Measurements from ENCODE around the gene CDH4.

The CDH4 gene

DNA sequence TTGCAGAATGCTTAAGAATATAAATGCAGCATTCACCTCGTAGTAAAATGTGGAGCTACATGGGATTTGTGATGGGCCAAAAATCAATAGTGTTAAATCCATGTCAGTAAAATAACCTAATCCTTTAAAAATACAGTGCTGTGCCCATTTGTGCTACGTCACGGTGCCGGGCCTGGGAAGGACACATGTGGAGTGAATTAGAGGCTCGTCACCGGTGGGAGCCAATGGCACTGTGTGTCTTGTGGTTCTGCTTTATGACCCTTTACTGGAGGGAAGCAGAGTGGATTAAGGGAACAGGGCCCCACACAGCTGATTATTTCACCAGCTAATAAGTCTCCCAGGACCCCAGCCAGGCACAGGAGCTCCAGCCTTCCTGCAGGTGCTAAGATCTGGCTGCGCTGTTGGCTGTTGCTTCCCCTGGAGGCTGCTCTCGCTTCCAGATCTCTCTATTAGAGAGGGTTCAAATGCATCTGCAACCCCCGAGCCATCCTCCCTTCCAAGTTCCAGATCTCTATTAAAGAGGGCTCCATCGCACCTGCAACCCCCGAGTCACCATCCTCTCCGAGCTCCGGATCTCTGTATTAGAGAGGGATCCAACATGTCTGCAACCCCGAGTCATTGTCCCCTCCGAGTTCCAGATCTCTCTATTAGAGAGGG, 405.8 kb downstream of the CDH4 start:
- no peaks in the 10 kb centered on the region for H3K27me3 Mint-ChIP-seq
- intact Hi-C loops (cut with micrococcal nuclease), result no loop called here
- no peaks in the 10 kb centered on the region for H3K9me3 Mint-ChIP-seq
- H3K4me3 Mint-ChIP-seq, result no peak overlapping the region
- H3K36me3 Mint-ChIP-seq (ENCODE audit: low read depth), result no peaks in the 10 kb centered on the region
- H3K4me1 Mint-ChIP-seq (ENCODE audit: low read depth), result no peaks in the 10 kb centered on the region
- H3K27ac Mint-ChIP-seq, result no peak overlapping the region

DNA sequence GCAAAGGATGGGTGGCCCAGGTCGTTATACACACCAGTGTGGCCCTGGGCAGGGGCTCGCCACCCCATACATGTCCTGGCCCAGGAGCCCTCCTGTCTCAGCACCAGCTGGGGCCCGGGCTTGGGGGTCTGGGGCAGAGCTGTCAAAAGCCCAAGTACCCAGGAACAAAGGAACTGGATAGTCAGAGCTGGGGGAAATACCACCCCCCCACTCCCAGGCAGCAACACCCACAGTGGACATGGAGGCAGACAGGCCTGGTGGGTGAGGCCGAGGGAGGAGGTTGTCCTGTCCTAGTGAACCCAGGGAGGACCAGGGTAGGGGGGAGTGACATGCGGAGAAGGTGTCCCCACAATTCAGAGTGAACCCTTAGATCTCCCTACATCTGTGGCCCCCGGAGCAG, 406.5 kb downstream of the CDH4 start:
- Mint-ChIP-seq H3K4me3 (no peak overlapping the region), H3K9me3 (no peaks in the 10 kb centered on the region), H3K4me1 (ENCODE audit: low read depth) (no peaks in the 10 kb centered on the region), H3K27me3 (no peaks in the 10 kb centered on the region), H3K36me3 (ENCODE audit: low read depth) (no peaks in the 10 kb centered on the region), H3K27ac (no peak overlapping the region)
- intact Hi-C loops (cut with micrococcal nuclease), result no loop called here

DNA sequence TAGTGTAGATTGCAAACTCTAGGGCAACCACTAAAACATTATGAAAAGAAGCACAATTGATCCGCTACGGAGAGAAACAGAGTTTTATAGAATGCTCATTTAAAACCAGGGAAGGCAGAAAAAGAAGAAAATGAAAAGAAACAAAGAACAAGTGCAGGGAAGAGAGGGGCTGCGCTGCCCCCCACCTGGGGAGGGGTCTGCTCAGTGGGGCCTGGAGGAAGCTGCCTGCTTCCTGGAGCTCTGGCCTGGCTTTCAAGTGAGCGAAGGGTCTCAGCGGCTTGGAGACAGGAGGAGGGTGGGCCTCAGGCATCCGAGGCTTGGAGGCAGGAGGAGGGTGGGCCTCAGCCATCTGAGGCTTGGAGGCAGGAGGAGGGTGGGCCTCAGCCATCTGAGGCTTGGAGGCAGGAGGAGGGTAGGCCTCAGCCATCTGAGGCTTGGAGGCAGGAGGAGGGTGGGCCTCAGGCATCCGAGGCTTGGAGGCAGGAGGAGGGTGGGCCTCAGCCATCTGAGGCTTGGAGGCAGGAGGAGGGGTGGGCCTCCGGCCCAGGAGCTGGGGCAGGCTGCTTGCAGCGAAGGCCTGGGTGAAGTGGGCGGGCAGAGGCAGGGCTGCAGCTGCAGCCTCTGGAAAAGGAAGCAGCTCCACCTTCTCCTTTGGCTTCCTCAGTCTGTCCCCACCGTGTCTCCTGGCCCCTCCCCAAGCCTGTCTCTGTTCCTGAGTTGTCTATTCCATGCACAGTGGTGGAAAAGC, 407.4 kb downstream of the CDH4 start:
- Mint-ChIP-seq H3K4me3 (no peak overlapping the region), H3K9me3 (no peaks in the 10 kb centered on the region), H3K4me1 (ENCODE audit: low read depth) (no peaks in the 10 kb centered on the region), H3K27ac (no peak overlapping the region), H3K27me3 (no peaks in the 10 kb centered on the region), H3K36me3 (ENCODE audit: low read depth) (no peaks in the 10 kb centered on the region)
- intact Hi-C loops (cut with micrococcal nuclease), result no loop called here

DNA sequence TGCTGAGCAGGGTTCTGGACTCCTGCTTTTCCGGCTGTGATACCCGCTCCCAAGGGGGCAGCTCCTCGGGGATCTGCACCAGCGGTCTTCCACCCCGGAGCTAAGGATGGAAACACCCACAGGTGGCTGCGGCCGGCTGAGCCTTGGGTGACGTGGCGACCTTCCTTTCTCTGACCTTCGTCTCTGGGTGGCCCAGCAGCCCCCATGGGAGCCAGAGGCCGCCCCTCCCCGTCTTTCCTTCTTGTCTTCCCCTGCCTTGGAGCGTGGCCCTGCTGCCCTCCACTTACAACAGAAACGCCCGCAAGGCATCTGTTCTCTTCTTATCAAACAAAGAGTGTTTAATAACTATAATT, 407.9 kb downstream of the CDH4 start:
- no peaks in the 10 kb centered on the region for H3K27me3 Mint-ChIP-seq
- H3K4me1 Mint-ChIP-seq (ENCODE audit: low read depth), result no peaks in the 10 kb centered on the region
- no peak overlapping the region for H3K27ac Mint-ChIP-seq
- H3K36me3 Mint-ChIP-seq (ENCODE audit: low read depth), result no peaks in the 10 kb centered on the region
- no peak overlapping the region for H3K4me3 Mint-ChIP-seq
- intact Hi-C loops (cut with micrococcal nuclease), result no loop called here
- H3K9me3 Mint-ChIP-seq, result no peaks in the 10 kb centered on the region

DNA sequence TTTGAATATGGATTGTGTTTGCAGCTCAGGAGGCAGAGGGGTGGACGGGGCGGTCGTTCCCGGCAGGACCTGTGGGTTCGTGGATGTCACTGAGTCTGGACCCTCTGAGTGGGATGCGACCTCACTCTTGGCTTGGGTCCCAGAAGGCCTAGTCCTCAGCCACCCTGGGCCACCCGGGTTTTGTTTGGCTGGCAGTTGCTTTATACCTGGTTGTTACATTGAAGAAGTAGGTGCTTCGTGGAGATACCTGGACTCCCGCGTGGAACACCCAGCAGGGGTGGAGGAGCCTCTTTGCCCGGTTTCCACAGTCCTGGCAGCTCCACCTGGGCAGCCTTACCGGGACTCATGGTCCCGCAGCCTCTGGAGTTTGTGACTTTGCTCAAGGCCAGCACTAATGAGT, 408.5 kb downstream of the CDH4 start:
- Mint-ChIP-seq H3K27me3 (no peaks in the 10 kb centered on the region), H3K36me3 (ENCODE audit: low read depth) (no peaks in the 10 kb centered on the region), H3K27ac (no peak overlapping the region), H3K9me3 (no peaks in the 10 kb centered on the region), H3K4me3 (no peak overlapping the region), H3K4me1 (ENCODE audit: low read depth) (no peaks in the 10 kb centered on the region)
- intact Hi-C loops (cut with micrococcal nuclease), result no loop called here

DNA sequence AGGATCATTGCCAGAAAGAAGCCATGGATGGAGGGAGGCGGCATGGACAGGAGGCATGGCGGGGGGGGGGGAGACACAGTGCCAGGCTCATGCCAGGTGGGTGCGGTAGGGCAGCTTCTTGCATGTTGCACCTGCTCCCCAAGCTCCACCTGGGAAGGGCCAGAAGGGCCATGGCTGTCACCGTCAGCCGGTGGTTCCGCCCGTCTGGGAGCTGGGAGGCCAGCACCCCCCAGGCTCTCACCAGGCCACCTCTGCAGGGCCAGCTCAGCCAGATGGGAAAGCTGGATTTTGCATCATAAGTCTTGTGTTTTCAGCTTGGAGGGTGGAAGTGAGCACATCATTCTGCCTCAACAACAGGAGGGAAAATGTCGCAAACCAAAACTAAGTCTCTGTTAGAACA, 409.0 kb downstream of the CDH4 start:
- Mint-ChIP-seq H3K27me3 (no peaks in the 10 kb centered on the region), H3K36me3 (ENCODE audit: low read depth) (no peaks in the 10 kb centered on the region), H3K27ac (no peak overlapping the region), H3K4me1 (ENCODE audit: low read depth) (no peaks in the 10 kb centered on the region), H3K4me3 (no peak overlapping the region), H3K9me3 (no peaks in the 10 kb centered on the region)
- intact Hi-C loops (cut with micrococcal nuclease), result no loop called here

DNA sequence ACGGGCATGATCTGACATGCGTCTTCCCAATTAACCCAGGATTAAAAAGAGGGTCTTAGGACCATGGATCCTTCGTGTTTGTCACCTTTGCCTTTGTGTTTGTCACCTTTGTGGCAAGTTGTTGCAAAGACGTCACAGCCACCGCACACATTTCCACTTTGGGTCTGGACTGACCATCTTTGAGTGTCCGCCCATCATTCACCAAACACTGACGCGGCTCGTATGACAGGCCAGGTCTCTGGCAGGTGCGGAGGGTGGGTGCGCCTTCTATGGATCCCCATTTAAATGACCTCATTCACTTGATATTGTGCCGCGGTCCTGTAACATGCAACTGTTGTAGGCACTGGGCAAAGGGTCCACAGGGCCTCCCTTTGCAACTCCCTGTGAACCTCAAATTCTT, 409.5 kb downstream of the CDH4 start:
- no peaks in the 10 kb centered on the region for H3K9me3 Mint-ChIP-seq
- no peaks in the 10 kb centered on the region for H3K36me3 Mint-ChIP-seq (ENCODE audit: low read depth)
- H3K4me3 Mint-ChIP-seq, result no peak overlapping the region
- H3K4me1 Mint-ChIP-seq (ENCODE audit: low read depth), result no peaks in the 10 kb centered on the region
- intact Hi-C loops (cut with micrococcal nuclease), result no loop called here
- H3K27ac Mint-ChIP-seq, result no peak overlapping the region
- H3K27me3 Mint-ChIP-seq, result no peaks in the 10 kb centered on the region

DNA sequence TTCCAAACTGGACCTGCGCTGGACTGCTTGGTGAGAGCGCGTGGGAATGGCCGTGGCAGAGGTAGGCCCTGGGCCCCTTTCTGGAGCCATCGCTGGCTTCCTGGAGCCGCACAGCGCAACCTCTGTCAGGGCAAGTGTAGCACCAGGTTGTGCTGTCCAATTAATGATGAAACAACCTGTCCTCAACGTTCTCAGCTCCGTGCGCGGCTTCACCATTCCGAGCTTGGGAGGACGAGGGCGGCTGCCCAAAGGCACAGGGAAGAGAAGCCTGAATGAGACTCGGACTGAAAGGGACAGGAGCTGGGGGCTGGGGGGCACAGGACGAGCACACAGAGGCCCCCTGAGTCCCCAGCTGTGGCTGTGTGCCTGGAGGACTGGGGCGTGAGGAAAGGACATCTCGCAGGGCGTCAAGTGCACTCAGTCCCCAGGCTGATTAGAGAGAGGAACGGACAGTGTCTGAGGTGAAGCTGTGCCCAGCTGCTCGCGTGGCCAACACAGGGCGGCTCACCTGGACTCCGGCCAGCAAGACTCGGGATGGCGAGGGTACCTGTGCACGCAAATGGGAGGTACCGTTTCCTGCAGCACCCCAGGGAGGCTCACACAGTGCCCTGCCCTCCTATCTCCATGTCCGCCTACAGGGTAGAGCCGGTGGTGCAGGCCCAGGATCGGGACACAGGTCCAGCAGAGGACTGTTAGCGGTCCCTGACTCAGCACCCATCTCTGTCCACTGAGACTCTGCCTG, 410.3 kb downstream of the CDH4 start:
- intact Hi-C loops (cut with micrococcal nuclease), result no loop called here
- Mint-ChIP-seq H3K4me1 (ENCODE audit: low read depth) (no peaks in the 10 kb centered on the region), H3K27ac (no peak overlapping the region), H3K9me3 (no peaks in the 10 kb centered on the region), H3K4me3 (no peak overlapping the region), H3K36me3 (ENCODE audit: low read depth) (no peaks in the 10 kb centered on the region), H3K27me3 (no peaks in the 10 kb centered on the region)

DNA sequence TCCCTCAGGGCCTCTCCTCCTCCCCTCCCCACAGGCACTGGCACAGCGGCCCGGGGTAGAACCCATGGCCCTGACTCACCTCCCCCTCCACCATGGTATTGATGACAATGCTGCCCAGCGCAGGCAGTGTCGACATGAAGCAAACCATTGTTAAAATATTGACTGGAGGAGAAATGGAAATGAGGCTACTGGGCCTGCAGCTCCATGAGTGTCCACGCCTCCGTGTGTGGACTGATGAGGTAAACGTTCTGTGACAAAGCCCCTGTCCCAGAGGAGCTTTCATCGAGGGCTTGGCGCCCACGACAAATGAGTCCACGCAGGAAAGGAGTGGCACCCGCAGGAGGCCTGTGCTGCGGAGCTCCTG, 410.9 kb downstream of the CDH4 start:
- Mint-ChIP-seq H3K9me3 (no peaks in the 10 kb centered on the region), H3K27ac (no peak overlapping the region), H3K36me3 (ENCODE audit: low read depth) (no peaks in the 10 kb centered on the region), H3K27me3 (no peaks in the 10 kb centered on the region), H3K4me3 (no peak overlapping the region), H3K4me1 (ENCODE audit: low read depth) (no peaks in the 10 kb centered on the region)
- intact Hi-C loops (cut with micrococcal nuclease), result no loop called here

DNA sequence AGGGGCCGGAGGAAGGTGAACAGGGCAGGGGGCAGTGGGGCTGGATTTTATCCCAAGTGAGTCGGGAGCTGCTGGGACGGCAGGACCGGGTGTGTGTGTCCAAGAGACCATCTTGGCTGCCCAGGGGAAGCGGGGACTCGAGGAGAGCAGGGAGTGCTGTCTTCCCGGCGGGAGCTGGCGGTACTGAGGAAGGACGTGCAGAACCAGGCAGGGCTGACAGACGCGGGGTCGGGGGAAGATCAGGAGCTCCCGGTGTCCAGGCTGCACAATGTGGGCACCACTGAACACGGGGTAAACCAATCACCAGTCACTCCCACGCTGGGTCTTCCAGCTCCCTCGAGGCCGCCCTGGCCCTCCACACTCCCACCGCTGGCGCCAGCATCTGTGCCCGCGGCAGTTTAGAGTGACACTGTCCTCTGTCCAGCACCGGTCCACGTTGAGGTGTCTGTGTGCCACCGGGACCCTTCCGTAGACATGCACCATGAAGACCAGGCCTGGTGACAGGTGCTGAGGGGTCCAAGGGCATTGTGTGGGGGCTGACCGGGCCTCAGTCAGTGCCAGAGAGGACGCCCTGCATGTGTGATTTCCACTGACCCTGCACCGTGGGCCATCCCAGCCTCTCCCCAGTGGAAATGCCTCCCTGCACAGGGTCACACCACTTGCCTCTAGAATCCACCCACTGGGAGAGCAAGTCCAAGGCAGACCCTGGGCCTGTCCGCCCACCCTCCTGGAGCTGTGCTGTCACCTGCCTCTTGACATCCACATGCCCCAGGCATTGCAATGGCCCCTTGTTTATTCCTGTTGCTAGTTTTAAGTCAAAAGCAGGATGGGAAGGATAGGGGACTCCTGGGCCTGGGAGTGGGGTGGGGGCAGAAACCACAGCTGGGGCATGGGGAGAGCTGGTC, 411.7 kb downstream of the CDH4 start:
- H3K4me1 Mint-ChIP-seq (ENCODE audit: low read depth), result no peaks in the 10 kb centered on the region
- H3K27me3 Mint-ChIP-seq, result no peaks in the 10 kb centered on the region
- no peaks in the 10 kb centered on the region for H3K9me3 Mint-ChIP-seq
- intact Hi-C loops (cut with micrococcal nuclease), result no loop called here
- H3K4me3 Mint-ChIP-seq, result no peak overlapping the region
- H3K27ac Mint-ChIP-seq, result no peak overlapping the region
- no peaks in the 10 kb centered on the region for H3K36me3 Mint-ChIP-seq (ENCODE audit: low read depth)

DNA sequence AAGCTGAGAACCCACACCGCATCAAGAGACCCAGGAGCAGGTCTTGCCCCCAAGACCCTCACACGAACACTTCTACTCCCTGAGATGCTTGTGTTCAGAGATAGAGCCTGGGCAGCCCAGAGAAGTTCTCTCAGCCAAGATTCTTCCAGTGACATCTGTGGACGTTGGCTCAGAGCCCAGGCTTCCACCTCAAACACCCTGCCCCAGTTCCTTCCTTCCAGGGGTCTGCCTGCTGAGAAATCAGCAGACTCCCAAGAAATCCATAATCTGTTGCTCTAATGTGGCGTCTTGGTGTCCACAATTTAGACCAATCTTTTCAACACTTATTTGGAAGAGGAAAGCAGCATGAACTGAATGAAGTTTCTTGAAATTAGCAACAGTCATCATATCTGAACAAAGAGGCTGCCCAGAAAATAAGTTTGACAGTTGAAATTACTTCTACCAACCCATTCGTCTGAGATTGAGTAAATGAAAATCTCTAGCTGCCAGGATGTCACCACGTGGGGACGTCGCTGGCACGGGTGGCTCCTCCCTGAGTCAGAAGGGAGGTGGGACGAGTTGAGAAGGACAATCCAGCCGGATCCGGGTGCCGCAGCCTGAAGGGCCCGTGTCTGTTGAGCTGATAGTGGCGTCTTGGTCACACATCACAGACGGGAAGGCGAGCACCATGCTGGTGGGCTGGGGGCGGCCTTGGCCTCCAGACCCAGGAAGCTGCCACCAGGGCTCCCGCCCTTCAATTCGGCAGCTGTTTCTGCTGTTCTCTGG, 412.7 kb downstream of the CDH4 start:
- no peak overlapping the region for H3K27ac Mint-ChIP-seq

DNA sequence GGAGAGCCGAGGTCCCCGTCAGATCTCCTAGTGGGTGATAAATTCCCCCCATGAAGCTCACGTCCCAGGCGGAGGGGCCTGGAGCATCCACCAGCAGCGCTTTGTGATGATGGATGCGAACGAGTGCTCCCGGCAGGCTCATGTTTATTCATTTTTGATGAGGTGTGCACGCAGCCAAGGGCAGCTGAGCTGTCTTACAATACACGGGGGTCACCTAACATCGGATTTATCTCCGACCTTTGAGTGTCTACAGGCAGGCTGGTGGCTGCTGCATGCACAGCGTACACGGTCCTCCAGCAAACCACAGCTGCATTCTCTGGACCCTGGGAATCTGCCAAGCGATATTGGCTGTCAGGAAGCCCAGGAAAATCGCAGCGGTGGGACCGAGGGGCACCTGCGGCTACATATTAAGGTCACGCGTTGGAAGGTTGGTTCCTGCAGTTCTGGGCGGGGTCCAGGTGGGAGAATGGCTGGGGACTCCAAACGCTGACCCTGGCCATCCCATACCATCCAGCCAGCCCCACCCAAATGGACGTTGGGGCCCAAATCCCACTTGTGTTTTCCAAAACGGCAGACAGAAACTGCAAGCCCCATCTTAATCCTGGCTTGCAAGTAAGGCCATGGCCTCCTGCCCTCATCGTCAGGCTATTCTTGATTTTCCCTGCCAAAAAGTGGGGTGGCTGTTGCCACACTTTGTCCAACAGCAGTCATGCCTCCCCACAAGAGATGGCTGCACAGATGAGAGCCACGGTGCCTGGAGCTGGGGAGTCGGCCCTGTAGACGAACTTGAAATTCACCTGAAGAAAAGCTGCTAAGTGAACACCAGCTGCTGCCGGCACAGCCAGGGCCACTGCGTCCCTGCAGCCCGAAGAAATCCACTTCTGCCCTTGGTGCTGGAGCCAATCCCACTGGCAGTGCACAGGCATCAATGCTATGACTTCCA, 413.7 kb downstream of the CDH4 start:
- Mint-ChIP-seq H3K9me3 (no peaks in the 10 kb centered on the region), H3K27ac (no peak overlapping the region), H3K4me1 (ENCODE audit: low read depth) (no peaks in the 10 kb centered on the region)

More for the DNA sequence above, 412.7 kb downstream of the CDH4 start:
- no peaks in the 10 kb centered on the region for H3K27me3 Mint-ChIP-seq
- H3K36me3 Mint-ChIP-seq (ENCODE audit: low read depth), result no peaks in the 10 kb centered on the region
- H3K4me1 Mint-ChIP-seq (ENCODE audit: low read depth), result no peaks in the 10 kb centered on the region
- no peaks in the 10 kb centered on the region for H3K9me3 Mint-ChIP-seq
- no peak overlapping the region for H3K4me3 Mint-ChIP-seq
- intact Hi-C loops (cut with micrococcal nuclease), result no loop called here

More for the DNA sequence above, 413.7 kb downstream of the CDH4 start:
- Mint-ChIP-seq H3K27me3 (no peaks in the 10 kb centered on the region), H3K4me3 (no peak overlapping the region), H3K36me3 (ENCODE audit: low read depth) (no peaks in the 10 kb centered on the region)
- intact Hi-C loops (cut with micrococcal nuclease), result no loop called here

Measured in dendritic cell treated with granulocyte-macrophage colony-stimulating factor and Interleukin-4, amounts not matched to agents 40 ng/mL and 50 ng/mL, for 4 days (primary cell).